Adrenal gland (tissue), 12 donors: ENCODE measurements around the gene ULK3. TPM values are rescaled to one million over a fixed set of nuclear protein-coding genes. Genes with fewer than 3 reads are reported as not detected.
A peak's percentile ranks its signal among the peaks of the same experiment; 100 is the strongest.

Source experiments
- DNase-seq, 7 donors: peaks; one replicate each; pipeline ENCODE4 v3.0.0-alpha.2; 2019 to 2020
- H3K27ac ChIP-seq, 5 donors: fragments of 200-600 bp; sonication (generic) in 4 of 5; 1 replicate in 3 of 5; 2 replicates in 2 of 5; pipeline versions ENCODE4 v1.5.1 to v1.8.0; 2016 to 2020; ENCODE audit warnings: mild to moderate bottlenecking in 1 of 5
- H3K27me3 ChIP-seq: fragments of 200-600 bp; 2 replicates; pipeline ENCODE4 v1.8.0; 2021
- H3K36me3 ChIP-seq, 2 donors: fragments of 200-600 bp; replicated peaks in 1 of 2; 1 replicate in 1 of 2; 2 replicates in 1 of 2; pipeline versions ENCODE4 v1.5.1 to v1.8.0; 2018 to 2022
- H3K4me1 ChIP-seq, 2 donors: fragments of 200-600 bp; replicated peaks in 1 of 2; 1 replicate in 1 of 2; 2 replicates in 1 of 2; pipeline versions ENCODE4 v1.5.1 to v1.8.0; 2018 to 2021
- H3K4me3 ChIP-seq, 4 donors: fragments of 200-600 bp; sonication (generic) in 3 of 4; one replicate each; pipeline ENCODE4 v1.5.1; 2016 to 2018
- H3K9me3 ChIP-seq, 3 donors: fragments of 200-600 bp; sonication (generic) in 1 of 3; replicated peaks in 1 of 3; 1 replicate in 2 of 3; 2 replicates in 1 of 3; pipeline versions ENCODE4 v1.5.1 to v1.8.0; 2016 to 2021
- POLR2A ChIP-seq, 2 donors: fragments of 450-650 bp; IDR thresholded peaks; one replicate each; pipeline ENCODE4 v1.6.1; 2017; ENCODE audit warnings: antibody characterized with exemption in 2 of 2, mild to moderate bottlenecking in 2 of 2, moderate library complexity in 1 of 2
- WGBS, 4 donors: extraction: QIAGEN DNeasy Blood & Tissue Kit in 2 of 4; methylation state at CpG; one replicate each; pipeline versions ENCODE4 v1.1.5 to v1.1.7; 2013 to 2017; 5-methylcytosine and 5-hydroxymethylcytosine counted together
- intact Hi-C, 2 donors: fragments of 100-400 bp; cut with DNase I; formaldehyde crosslinking; loops; one replicate each; pipeline versions ENCODE4 v1.14.1 to v1.15.0; 2022 to 2023
- polyA plus RNA-seq, 3 donors: library from polyadenylated mRNA; stranded (reverse); fragments of 200-250 nt in 2 of 3; fragments of 350-450 nt in 1 of 3; fragmentation: Illumina TruSeq in 1 of 3; extraction: RNeasy Lipid Tissue Mini Kit (QIAGEN cat#74804) in 1 of 3; gene quantifications; one replicate each; pipeline ENCODE4 v1.2.3, GENCODE V29; 2013 to 2014
- total RNA-seq, 9 donors: library from RNA; depleted of rRNA in 4 of 9; stranded (reverse); fragments of >200 nt in 4 of 9; fragments of 120-200 nt in 1 of 9; fragmentation: NEBNext Ultra II Directional in 1 of 9; extraction: Animal tissue kit (Norgen Biotek cat#: 25700) in 1 of 9; gene quantifications; one replicate each; pipeline versions ENCODE4 v1.1.0 to v1.2.4, GENCODE V29; 2013 to 2023
- TF ChIP-seq, protein P1 (sequence below), 6 experiments: fragments of 450-650 bp in 4 of 6; fragments of 200-600 bp in 2 of 6; sonication (generic) in 1 of 6; IDR thresholded peaks; 1 replicate in 5 of 6; 2 replicates in 1 of 6; pipeline versions ENCODE4 v1.5.1 to v1.8.0; 2016 to 2021; ENCODE audit warnings: antibody characterized with exemption in 6 of 6, mild to moderate bottlenecking in 2 of 6, moderate library complexity in 1 of 6
- donor health status: healthy with polysubstance abuse.
- donor health status: Bipolar disorder and iron deficiency.
- donor health status: DM: yes; HTN: yes; CAD: no.
- donor health status: DM: no; HTN: no; CAD: no.
- donor health status: DM: no; HTN: no; CAD: no.
- donor health status: DM: yes; HTN: yes; CAD: no.

Gene ULK3
- total and polyA plus RNA-seq, 12 donors = 21.7 to 126 (median 52.5) TPM

DNA sequence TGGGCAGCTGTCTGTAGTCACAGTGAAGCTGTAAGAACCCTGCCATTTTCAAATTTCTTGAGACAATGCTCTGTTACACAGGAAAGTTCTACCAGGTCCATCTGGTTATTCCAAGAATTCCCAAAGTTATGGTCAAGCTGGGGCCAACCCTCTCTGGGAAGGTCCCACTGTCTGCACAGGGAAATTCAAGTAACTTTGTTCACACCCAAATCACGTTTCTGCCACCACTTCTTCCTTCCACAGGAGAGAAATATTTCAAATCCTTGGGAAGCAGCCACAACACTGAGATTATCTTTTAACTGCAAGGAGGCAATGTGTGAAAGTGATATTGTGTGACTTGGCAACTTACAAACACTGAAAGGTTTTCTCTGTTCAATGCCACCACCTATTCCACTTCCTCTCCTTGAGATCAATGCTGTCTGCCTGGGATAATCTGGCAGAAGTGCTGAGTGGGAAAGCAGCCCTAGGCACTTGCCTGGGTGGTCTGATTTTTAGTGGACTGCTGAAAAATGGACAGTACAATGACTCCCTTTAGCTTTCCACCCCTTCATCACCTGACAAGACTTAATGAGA, 24.6 kb upstream of the ULK3 start:
- intact Hi-C loops = no loop called here
- Histone ChIP-seq H3K4me1 (peaks cover 56 to 77% of the 10 kb centered on the region in 2 donors), H3K27ac (peak overlapping the region in 4 of 5 donors; percentile 16 to 89 (median 56)), H3K36me3 (peaks cover 0 to 5% of the 10 kb centered on the region in 2 donors), H3K9me3 (no peaks in the 10 kb centered on the region), H3K4me3 (no peak overlapping the region), H3K27me3 (no peaks in the 10 kb centered on the region)
- TF ChIP-seq, protein P1, sequence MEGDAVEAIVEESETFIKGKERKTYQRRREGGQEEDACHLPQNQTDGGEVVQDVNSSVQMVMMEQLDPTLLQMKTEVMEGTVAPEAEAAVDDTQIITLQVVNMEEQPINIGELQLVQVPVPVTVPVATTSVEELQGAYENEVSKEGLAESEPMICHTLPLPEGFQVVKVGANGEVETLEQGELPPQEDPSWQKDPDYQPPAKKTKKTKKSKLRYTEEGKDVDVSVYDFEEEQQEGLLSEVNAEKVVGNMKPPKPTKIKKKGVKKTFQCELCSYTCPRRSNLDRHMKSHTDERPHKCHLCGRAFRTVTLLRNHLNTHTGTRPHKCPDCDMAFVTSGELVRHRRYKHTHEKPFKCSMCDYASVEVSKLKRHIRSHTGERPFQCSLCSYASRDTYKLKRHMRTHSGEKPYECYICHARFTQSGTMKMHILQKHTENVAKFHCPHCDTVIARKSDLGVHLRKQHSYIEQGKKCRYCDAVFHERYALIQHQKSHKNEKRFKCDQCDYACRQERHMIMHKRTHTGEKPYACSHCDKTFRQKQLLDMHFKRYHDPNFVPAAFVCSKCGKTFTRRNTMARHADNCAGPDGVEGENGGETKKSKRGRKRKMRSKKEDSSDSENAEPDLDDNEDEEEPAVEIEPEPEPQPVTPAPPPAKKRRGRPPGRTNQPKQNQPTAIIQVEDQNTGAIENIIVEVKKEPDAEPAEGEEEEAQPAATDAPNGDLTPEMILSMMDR (IDR thresholded peaks at IDR 0.05) = no peak
- no peak for TF ChIP-seq POLR2A (IDR thresholded peaks at IDR 0.05)
- DNase-seq = no peak
- 48 to 59% (median 56%) methylated on average over 1 of the region's 1 CpG for WGBS, 4 donors

DNA sequence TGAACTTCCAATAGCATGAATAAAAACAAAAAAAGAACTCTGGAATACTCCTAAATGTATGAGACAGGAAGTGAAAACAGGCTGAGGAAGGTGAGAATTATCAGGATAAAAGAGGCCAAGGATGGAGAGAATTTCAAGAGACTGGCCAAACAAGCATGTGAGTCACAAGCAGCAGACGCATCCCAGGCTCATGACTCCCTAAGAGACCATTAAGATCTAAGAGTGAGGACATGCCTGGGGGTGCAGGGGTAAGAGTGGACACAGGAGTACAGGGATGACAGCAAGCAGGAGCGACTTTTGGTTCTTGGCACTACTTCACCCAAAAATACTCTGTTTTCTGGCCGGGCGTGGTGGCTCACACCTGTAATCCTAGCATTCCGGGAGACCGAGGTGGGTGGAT, 23.1 kb upstream of the ULK3 start:
- Histone ChIP-seq H3K27ac (peak overlapping the region in 4 of 5 donors; percentile 52 to 89 (median 72)), H3K27me3 (no peaks in the 10 kb centered on the region), H3K4me1 (peaks cover 46 to 63% of the 10 kb centered on the region in 2 donors), H3K4me3 (no peak overlapping the region), H3K9me3 (no peaks in the 10 kb centered on the region), H3K36me3 (peaks cover 0 to 5% of the 10 kb centered on the region in 2 donors)
- 61 to 80% (median 70%) methylated on average over 6 of the region's 6 CpGs for WGBS, 4 donors
- intact Hi-C loops = no loop called here
- no peak for TF ChIP-seq POLR2A (IDR thresholded peaks at IDR 0.05)
- TF ChIP-seq, protein P1 (IDR thresholded peaks at IDR 0.05) = no peak
- peak; percentile 52 to 78 (median 73) for DNase-seq

DNA sequence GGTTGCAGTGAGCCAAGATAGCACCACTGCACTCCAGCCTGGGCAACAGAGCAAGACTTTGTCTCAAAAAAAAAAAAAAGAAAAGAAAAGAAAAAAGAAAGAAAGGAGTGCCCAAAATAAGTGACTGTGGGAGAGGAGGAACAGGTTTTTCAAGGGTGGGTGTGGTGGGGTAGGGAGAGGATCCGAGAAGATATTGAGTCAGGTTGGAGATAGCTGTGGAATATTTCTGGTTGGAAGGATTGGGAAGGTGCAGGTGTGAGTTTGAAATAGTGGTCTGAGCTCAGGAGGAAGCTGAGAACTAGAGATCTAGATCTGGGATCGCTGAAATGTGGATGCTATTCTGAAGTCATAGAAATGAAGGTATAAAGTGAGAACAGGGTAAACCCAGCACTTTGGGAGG, 22.4 kb upstream of the ULK3 start:
- Histone ChIP-seq H3K9me3 (no peaks in the 10 kb centered on the region), H3K4me1 (peaks cover 38 to 55% of the 10 kb centered on the region in 2 donors), H3K27ac (peak overlapping the region in 1 of 5 donors; percentile 63), H3K36me3 (peaks cover 0 to 5% of the 10 kb centered on the region in 2 donors), H3K4me3 (no peak overlapping the region), H3K27me3 (no peaks in the 10 kb centered on the region)
- 82 to 94% (median 89%) methylated on average over 2 of the region's 2 CpGs for WGBS, 4 donors
- TF ChIP-seq POLR2A (IDR thresholded peaks at IDR 0.05) = no peak
- TF ChIP-seq, protein P1 (IDR thresholded peaks at IDR 0.05) = no peak
- intact Hi-C loops = no loop called here
- DNase-seq = no peak

DNA sequence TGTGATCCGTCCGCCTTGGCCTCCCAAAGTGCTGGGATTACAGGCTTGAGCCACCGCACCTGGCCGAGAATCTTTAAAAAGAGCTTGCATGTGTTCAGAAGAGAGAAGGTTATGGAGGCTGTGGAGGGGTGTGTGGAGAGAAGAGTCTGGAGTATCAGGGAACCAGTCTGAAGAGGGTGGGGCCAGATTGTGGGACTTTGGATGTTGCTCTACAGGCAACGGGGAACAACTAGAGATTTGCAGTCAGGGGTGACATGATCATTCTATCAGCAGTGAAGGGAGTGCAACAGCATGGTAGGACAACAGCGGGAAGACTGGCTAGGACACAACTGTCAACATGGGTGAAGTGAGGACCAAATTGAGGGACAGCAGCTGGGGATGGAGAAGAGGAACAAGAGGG, 21.3 kb upstream of the ULK3 start:
- intact Hi-C loops = no loop called here
- 88 to 95% (median 89%) methylated on average over 6 of the region's 6 CpGs for WGBS, 4 donors
- no peaks in the 10 kb centered on the region for H3K27me3 ChIP-seq
- H3K36me3 ChIP-seq = peaks cover 0 to 5% of the 10 kb centered on the region in 2 donors
- peak overlapping the region in 1 of 5 donors; percentile 70 for H3K27ac ChIP-seq
- TF ChIP-seq, protein P1 (IDR thresholded peaks at IDR 0.05) = no peak
- TF ChIP-seq POLR2A (IDR thresholded peaks at IDR 0.05) = no peak
- no peak overlapping the region for H3K4me3 ChIP-seq
- H3K9me3 ChIP-seq = no peaks in the 10 kb centered on the region
- peaks cover 28 to 52% of the 10 kb centered on the region in 2 donors for H3K4me1 ChIP-seq
- no peak for DNase-seq
